ENCODE measurements around the gene HPD.

Gene HPD

GRCh38 chr12:121820056-121820455 is 38.6 kb downstream of the HPD start:
- Histone ChIP-seq H2AFZ (ENCODE audit: low read depth, low read length) (no peak overlapping the region), H3K4me2 (ENCODE audit: insufficient read depth, low read length) (no peak overlapping the region), H3K27me3 (ENCODE audit: insufficient read depth, low read length, poor library complexity) (no peaks in the 10 kb centered on the region), H3K9me3 (ENCODE audit: insufficient read depth, low read length, severe bottlenecking) (no peaks in the 10 kb centered on the region), H3K36me3 (ENCODE audit: insufficient read depth, low read length) (peaks cover 93% of the 10 kb centered on the region), H3K27ac (ENCODE audit: low read length) (no peak overlapping the region), H3K79me2 (ENCODE audit: insufficient read depth, low read length) (peaks cover 40% of the 10 kb centered on the region), H3K4me1 (ENCODE audit: insufficient read depth, low read length) (no peaks in the 10 kb centered on the region), H3K4me3 (ENCODE audit: low read depth in 1 of 2, low read length in 2 of 2) (no peak overlapping the region), H4K20me1 (ENCODE audit: insufficient read depth, low read length) (peaks cover 50% of the 10 kb centered on the region), H3K9ac (ENCODE audit: low read depth, low read length) (no peak overlapping the region)
- ATAC-seq (ENCODE audit: insufficient read depth, low read depth) (no peak), DNase-seq (no peak)
- TF ChIP-seq, protein P1, sequence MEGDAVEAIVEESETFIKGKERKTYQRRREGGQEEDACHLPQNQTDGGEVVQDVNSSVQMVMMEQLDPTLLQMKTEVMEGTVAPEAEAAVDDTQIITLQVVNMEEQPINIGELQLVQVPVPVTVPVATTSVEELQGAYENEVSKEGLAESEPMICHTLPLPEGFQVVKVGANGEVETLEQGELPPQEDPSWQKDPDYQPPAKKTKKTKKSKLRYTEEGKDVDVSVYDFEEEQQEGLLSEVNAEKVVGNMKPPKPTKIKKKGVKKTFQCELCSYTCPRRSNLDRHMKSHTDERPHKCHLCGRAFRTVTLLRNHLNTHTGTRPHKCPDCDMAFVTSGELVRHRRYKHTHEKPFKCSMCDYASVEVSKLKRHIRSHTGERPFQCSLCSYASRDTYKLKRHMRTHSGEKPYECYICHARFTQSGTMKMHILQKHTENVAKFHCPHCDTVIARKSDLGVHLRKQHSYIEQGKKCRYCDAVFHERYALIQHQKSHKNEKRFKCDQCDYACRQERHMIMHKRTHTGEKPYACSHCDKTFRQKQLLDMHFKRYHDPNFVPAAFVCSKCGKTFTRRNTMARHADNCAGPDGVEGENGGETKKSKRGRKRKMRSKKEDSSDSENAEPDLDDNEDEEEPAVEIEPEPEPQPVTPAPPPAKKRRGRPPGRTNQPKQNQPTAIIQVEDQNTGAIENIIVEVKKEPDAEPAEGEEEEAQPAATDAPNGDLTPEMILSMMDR (IDR thresholded peaks at IDR 0.05; ENCODE audit: borderline replicate concordance, extremely low read depth, low read length, poor library complexity, severe bottlenecking), result no peak
- TF ChIP-seq EZH2 (IDR thresholded peaks at IDR 0.05; ENCODE audit: borderline replicate concordance, low read depth, low read length, severe bottlenecking), result no peak

DNA sequence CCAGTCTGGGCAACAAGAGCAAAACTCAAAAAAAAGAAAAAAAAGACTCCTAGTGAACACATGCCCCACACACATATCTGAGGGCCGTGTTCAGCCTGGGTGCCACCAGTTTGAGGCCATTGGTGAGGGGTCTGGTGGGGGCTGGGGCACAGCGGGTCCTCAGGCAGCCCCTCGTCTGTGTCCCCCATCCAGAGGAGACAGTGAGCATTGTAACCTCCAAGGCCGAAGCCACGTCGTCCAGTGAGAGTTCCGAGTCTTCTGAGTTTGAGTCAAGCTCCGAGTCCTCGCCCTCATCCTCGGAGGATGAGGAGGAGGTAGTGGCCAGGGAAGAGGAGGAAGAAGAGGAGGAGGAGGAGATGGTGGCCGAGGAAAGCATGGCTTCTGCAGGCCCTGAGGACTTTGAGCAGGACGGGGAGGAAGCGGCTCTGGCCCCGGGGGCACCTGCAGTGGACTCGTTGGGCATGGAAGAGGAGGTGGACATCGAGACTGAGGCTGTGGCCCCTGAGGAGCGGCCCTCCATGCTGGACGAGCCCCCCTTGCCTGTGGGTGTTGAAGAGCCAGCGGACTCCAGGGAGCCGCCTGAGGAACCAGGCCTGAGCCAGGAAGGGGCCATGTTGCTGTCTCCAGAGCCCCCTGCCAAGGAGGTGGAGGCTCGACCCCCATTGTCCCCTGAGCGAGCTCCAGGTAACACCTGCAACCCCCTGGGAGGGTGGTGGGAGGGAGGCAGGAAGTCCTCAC is 39.3 kb downstream of the HPD start:
- no peak overlapping the region for H3K4me3 ChIP-seq (ENCODE audit: low read depth in 1 of 2, low read length in 2 of 2)
- H3K36me3 ChIP-seq (ENCODE audit: insufficient read depth, low read length), result peaks cover 93% of the 10 kb centered on the region
- TF ChIP-seq, protein P1 (IDR thresholded peaks at IDR 0.05; ENCODE audit: borderline replicate concordance, extremely low read depth, low read length, poor library complexity, severe bottlenecking), result no peak
- no peak for TF ChIP-seq EZH2 (IDR thresholded peaks at IDR 0.05; ENCODE audit: borderline replicate concordance, low read depth, low read length, severe bottlenecking)
- H3K9me3 ChIP-seq (ENCODE audit: insufficient read depth, low read length, severe bottlenecking), result no peaks in the 10 kb centered on the region
- peaks cover 47% of the 10 kb centered on the region for H3K79me2 ChIP-seq (ENCODE audit: insufficient read depth, low read length)
- no peak overlapping the region for H3K9ac ChIP-seq (ENCODE audit: low read depth, low read length)
- H2AFZ ChIP-seq (ENCODE audit: low read depth, low read length), result no peak overlapping the region
- no peaks in the 10 kb centered on the region for H3K27me3 ChIP-seq (ENCODE audit: insufficient read depth, low read length, poor library complexity)
- DNase-seq (no peak), ATAC-seq (ENCODE audit: insufficient read depth, low read depth) (no peak)
- H3K4me2 ChIP-seq (ENCODE audit: insufficient read depth, low read length), result no peak overlapping the region
- H3K4me1 ChIP-seq (ENCODE audit: insufficient read depth, low read length), result no peaks in the 10 kb centered on the region; the same call in 1 of the 2 replicates
- H3K27ac ChIP-seq (ENCODE audit: low read length), result no peak overlapping the region
- H4K20me1 ChIP-seq (ENCODE audit: insufficient read depth, low read length), result peaks cover 57% of the 10 kb centered on the region

- peaks cover 93% of the 10 kb centered on the region for H3K36me3 ChIP-seq (ENCODE audit: insufficient read depth, low read length)
- no peak overlapping the region for H3K9ac ChIP-seq (ENCODE audit: low read depth, low read length)
- no peak for TF ChIP-seq EZH2 (IDR thresholded peaks at IDR 0.05; ENCODE audit: borderline replicate concordance, low read depth, low read length, severe bottlenecking)
- TF ChIP-seq, protein P1 (IDR thresholded peaks at IDR 0.05; ENCODE audit: borderline replicate concordance, extremely low read depth, low read length, poor library complexity, severe bottlenecking), result no peak
- DNase-seq (no peak), ATAC-seq (ENCODE audit: insufficient read depth, low read depth) (no peak)
- H3K9me3 ChIP-seq (ENCODE audit: insufficient read depth, low read length, severe bottlenecking), result no peaks in the 10 kb centered on the region
- H3K4me3 ChIP-seq (ENCODE audit: low read depth in 1 of 2, low read length in 2 of 2), result no peak overlapping the region
- H3K4me2 ChIP-seq (ENCODE audit: insufficient read depth, low read length), result no peak overlapping the region
- H3K27me3 ChIP-seq (ENCODE audit: insufficient read depth, low read length, poor library complexity), result no peaks in the 10 kb centered on the region
- peaks cover 13% of the 10 kb centered on the region for H3K4me1 ChIP-seq (ENCODE audit: insufficient read depth, low read length)
- H3K79me2 ChIP-seq (ENCODE audit: insufficient read depth, low read length), result peaks cover 63% of the 10 kb centered on the region
- H2AFZ ChIP-seq (ENCODE audit: low read depth, low read length), result no peak overlapping the region
- peaks cover 58% of the 10 kb centered on the region for H4K20me1 ChIP-seq (ENCODE audit: insufficient read depth, low read length)
- H3K27ac ChIP-seq (ENCODE audit: low read length), result no peak overlapping the region
These were observed 41.0 kb downstream of the HPD start for GRCh38 chr12:121817648-121818043.
